Effector CD8-positive, alpha-beta T cell (primary cell): ENCODE results near the gene FAM53A.

ENCODE experiments used
- DNase-seq: peaks from one replicate; lab custom pipeline; 2025; lab: John Stamatoyannopoulos, UW

The FAM53A gene

DNA sequence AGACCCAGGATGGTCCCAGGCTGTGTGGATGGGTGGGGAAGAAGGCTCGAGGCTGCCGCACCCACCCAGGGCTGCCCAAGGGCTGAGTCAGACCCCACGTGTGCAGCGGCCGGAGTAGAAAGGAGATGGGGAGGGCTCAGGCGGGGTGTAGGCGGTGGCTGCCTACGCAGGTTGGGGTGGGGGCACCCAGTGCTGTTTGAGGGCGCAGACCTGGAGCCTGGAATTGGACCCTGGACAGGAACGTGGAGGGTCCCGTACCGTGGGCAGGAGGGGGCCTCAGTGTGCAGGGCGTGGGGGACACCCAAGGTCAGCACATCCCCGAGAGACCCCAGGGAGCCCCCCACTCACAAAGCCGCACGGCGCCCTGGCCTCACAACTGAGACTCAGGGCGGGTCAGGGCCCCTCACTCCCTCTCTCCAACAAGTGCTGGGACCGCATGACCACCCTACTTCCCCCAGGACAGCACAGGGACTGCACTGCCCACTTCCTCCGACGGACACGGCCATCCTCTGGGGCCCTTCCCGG, 79.9 kb downstream of the FAM53A start:
- DNase-seq: no peak

- DNase-seq: no peak
These were observed 80.5 kb downstream of the FAM53A start for GRCh38 chr4:1603413-1604135.

DNA sequence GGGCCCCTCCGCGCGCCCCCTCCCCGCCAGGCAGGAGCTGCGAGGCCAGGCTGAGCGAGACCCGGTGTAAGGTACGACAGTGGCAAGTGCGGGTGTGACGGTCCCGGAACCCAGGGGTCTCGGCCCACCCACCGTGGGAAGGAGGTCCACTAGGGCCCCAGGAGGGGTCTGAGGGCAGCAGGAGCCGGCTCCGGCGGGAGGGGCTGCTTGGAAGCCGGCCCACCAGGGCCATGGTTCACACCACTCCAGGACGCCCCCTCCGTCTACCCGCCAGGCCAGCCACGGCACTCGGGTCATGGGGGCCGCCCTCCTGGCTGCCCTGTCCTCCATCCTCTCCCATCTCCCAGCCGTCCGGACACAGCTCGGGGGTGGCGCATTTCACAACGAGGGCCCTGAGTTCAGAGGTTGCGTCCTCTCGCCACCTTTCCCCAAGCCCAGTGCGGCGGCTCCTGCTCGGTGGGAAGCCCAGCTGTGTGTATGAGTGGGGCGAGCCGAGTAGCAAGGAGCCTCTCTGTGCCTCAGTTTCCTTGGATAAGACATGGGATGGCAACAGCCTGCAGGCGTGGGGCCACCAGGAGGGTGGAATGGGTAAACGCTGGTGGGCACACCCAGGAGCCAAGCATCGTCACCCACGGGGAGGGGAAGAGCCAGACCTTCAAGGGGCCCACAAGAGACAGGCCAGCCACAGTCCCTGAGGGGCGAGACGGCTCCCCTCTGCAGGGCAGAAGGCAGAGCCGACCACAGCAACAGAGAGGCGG, 81.3 kb downstream of the FAM53A start:
- DNase-seq: no peak

GRCh38 chr4:1601852-1602654, 82.1 kb downstream of the FAM53A start:
- DNase-seq: no peak

- DNase-seq: no peak
These were observed 82.6 kb downstream of the FAM53A start for GRCh38 chr4:1601533-1601835.

DNA sequence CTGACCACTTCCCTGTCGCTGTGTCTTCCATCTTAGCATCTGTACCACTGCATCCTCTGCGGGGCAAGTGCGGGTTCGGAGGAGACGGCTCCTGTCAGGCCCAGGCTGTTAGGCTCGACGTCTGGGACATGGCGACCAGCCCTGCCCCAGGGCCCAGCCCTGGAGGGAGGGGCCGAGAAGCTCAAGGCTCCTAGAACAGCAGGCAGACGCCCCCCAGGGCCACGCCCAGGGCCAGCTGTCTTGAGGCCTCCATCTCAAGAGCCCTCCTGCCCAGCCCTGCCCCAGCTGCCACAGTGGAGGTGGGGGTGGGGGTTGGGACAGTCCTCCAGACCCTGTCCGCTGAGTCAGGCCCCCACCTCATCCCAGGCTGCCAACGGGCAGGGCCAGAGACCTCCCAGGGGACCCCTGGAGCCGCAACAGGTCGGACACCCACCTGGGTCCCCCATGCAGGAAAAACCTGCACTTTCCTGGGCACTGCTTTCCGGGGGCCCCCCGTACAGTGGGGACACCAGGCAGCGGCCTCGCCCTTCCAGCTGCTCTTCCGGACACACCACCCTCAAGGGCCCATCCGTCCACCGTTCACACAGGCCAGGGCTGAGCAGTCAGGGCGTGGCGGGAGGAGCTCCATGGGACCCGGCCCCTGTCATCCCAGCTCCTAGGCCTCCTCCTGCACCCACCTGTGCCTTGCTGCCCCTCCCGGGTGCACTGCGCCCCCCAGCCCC, 83.1 kb downstream of the FAM53A start:
- no peak for DNase-seq

DNA sequence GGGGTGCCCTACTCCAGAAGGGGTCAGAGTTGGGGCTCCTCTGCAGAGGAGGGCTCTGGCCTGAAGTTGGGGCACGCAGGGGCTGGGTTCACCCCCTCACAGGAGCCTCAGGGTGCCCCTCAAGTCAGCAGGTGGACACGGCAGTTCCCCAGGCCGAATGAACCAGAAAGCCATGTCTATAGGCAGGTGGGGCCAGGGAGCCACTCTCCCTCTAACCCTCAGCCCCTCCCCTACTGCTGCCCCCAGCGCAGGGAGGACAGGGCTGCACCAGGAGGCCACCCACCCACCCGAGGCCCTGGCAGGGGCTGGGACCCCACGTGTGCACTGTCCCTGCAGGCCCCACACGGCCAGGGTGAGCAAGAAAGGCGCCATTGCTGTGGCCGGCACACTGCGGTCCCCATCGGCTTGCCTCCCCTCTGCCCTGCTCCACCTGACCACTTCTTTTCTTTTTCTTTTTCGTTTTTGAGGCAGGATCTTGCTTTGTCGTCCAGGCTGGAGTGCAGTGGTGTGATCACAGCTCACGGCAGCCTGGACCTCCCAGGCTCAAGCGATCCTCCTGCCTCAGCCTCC, 83.8 kb downstream of the FAM53A start:
- DNase-seq: no peak

- no peak for DNase-seq
These were observed 84.5 kb downstream of the FAM53A start for GRCh38 chr4:1599491-1600210.

- no peak for DNase-seq
These were observed 85.1 kb downstream of the FAM53A start for GRCh38 chr4:1599026-1599481.

GRCh38 chr4:1598206-1599025, 85.7 kb downstream of the FAM53A start:
- no peak for DNase-seq

DNA sequence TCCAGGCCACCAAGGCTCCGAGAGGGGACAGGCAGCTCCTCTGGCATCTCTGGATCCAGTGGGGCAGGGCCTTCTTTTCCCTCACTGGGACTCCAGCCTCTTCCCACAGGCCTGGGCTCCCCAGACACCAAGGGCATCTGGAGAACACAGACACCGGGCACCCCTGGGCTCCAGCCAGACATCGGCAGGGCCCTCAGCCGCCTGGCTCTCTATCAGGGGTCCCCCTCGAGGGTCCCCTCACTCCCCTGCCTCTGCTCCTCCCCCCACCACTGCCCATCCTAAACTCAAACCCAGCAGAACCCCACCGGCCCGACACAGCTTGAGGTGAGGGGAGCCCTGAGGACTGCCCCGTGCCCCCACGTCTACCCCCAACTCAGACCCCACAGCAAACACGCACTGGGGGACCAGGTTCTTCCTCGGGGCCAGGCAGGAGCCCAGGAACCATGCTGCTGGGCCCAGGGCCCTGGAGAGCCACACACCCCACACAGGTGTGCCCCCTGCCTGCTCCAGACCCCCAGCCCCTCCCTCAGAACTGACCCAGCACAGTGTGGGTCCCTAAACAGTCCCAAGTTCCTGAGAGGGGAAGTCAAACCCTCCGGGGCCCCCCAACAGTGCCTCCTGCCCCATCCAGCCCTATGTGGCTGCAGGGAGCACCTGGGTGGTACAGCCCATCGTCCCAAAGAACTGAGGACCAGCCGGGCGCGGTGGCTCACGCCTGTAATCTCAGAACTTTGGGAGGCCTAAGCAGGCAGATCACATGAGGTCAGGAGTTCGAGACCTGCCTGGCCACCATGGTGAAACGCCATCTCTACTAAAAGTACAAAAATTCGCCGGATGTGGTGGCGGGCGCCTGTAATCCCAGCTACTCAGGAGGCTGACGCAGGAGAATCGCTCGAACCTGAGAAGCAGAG, 86.8 kb downstream of the FAM53A start:
- DNase-seq: no peak

DNA sequence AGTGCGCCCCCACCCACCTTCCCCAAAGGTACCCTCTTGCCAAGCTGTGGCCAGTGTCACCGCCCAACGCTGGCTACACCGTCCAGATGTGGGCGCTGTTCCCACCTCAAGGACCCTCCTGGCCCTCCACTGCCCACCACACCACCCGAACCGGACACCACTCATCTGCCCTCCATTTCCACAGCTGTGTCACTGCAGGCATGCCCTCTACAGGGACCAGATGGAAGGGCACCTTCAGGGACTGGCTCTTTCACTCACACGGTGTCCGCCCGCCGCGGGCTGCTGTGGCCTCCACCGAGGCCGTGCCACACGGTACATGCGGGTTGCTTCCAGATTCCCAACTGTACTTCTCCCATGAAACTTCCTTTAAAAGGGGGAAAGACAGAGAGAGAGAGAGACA, 87.7 kb downstream of the FAM53A start:
- DNase-seq: no peak

GRCh38 chr4:1595789-1596325, 88.3 kb downstream of the FAM53A start:
- no peak for DNase-seq

DNA sequence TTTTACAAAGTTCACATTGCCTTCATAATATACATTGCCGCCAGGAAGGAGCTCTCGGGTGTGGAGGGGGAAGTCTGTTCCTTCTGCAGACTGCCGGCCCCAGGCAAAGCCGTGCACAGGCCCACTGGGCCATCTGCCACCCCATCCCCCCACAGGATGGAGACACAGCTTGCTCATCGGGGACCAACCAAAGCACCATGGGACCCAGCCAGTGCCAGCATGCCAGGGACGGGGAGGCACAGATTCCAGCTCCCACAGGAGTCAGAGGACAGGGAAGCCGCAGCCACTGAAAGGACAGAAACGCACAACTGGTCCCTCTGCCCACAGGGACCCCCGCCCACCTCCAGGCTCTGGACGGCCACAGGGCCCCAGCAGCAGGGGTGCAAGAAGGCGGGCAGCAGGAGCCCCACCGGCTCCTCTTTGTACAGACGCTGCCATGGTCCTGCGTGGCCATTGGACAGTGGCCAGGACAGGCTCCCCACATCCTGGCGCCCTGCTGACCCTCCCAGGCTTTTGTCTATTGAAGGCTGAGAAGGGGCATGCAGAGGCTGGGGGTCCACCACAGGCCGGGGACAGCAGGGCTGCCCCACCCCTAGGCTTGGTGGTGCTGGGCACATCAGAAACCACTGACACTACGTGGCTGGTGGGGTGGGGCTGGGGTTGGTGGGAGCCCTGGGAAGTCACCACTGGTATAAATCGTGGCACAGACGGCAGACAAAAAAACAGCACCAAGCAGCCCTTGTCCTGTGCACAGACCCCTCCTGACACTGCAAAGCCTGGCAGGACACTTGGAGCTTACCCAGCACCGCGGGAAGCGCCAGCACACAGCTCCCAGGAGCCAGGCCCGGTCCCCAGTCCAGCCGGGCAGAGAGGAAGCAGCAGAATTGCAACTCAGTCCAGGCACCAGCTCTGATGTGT, 89.0 kb downstream of the FAM53A start:
- DNase-seq: no peak

- no peak for DNase-seq
These were observed 90.2 kb downstream of the FAM53A start for GRCh38 chr4:1593881-1594345.

DNA sequence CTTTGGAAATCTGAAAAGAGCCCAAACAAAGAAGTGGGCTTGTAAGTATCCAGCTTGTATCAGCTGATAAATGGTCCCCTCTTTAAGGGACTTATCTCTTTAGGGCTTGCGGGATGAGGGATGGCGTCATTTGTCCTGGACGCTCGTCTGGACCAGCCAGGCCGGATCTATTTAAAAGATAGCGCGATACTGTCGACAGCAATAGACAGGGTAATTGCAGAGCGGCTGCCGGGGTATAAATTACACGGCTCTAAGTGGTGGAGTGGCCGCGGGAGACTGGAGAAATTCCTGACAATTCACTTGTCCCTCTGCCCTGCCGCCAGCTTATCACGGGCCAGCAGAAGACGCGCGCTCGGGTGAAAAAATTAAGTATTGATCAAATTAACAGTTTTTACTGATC, 90.7 kb downstream of the FAM53A start:
- DNase-seq: no peak

- DNase-seq: no peak
These were observed 91.2 kb downstream of the FAM53A start for GRCh38 chr4:1592709-1593417.
